H9 (cell line): ENCODE measurements around the gene PDCD1. TPM values are rescaled to one million over a fixed set of nuclear protein-coding genes. Genes with fewer than 3 reads are reported as not detected.

Source experiments
- DNase-seq: peaks from one replicate; pipeline ENCODE4 v3.0.0-alpha.2; 2017
- H2AFZ ChIP-seq: one replicate; pipeline ENCODE4 v1.6.1; 2013; ENCODE audit warnings: mild to moderate bottlenecking, low read length, control low read depth, moderate library complexity
- H2AK5ac ChIP-seq: 2 replicates; pipeline ENCODE4 v1.6.1; 2013; ENCODE audit warnings: low read length, control low read depth, mixed read lengths; ENCODE audit not compliant: insufficient read length
- H2BK120ac ChIP-seq: one replicate; pipeline ENCODE4 v1.6.1; 2013; ENCODE audit warnings: low read depth, mild to moderate bottlenecking, low read length, control low read depth, inconsistent platforms; ENCODE audit not compliant: poor library complexity, severe bottlenecking
- H2BK12ac ChIP-seq: 2 replicates; pipeline ENCODE4 v1.6.1; 2013; ENCODE audit warnings: low read length, control low read depth, mixed read lengths, low read depth; ENCODE audit not compliant: insufficient read length
- H2BK15ac ChIP-seq: 2 replicates; pipeline ENCODE4 v1.6.1; 2013; ENCODE audit warnings: low read depth, low read length, control low read depth
- H2BK20ac ChIP-seq: one replicate; pipeline ENCODE4 v1.6.1; 2013; ENCODE audit warnings: low read depth, mild to moderate bottlenecking, low read length, control low read depth, inconsistent platforms; ENCODE audit not compliant: poor library complexity, severe bottlenecking
- H2BK5ac ChIP-seq: 2 replicates; pipeline ENCODE4 v1.6.1; 2013; ENCODE audit warnings: low read length, control low read depth, mixed read lengths; ENCODE audit not compliant: insufficient read length
- H3K14ac ChIP-seq: 2 replicates; pipeline ENCODE4 v1.6.1; 2013; ENCODE audit warnings: low read length, control low read depth; ENCODE audit not compliant: insufficient read depth
- H3K18ac ChIP-seq: 2 replicates; pipeline ENCODE4 v1.6.1; 2013; ENCODE audit warnings: low read depth, mild to moderate bottlenecking, mixed read lengths, low read length, control low read depth; ENCODE audit not compliant: insufficient read length
- H3K23ac ChIP-seq: 2 replicates; pipeline ENCODE4 v1.6.1; 2013; ENCODE audit warnings: low read length, control low read depth, mixed read lengths, low read depth; ENCODE audit not compliant: insufficient read length
- H3K23me2 ChIP-seq: 2 replicates; pipeline ENCODE4 v1.6.1; 2013; ENCODE audit warnings: low read depth, mild to moderate bottlenecking, mixed read lengths, low read length, control low read depth; ENCODE audit not compliant: insufficient read length, poor library complexity, severe bottlenecking
- H3K27ac ChIP-seq: 2 replicates; pipeline ENCODE4 v1.5.1; 2013; ENCODE audit warnings: low read length, control low read depth, mixed read lengths, low read depth; ENCODE audit not compliant: insufficient read length
- H3K27me3 ChIP-seq: 2 replicates; pipeline ENCODE4 v1.6.1; 2013; ENCODE audit warnings: low read length, control low read depth, inconsistent platforms; ENCODE audit not compliant: insufficient read depth
- H3K4ac ChIP-seq: 2 replicates; pipeline ENCODE4 v1.6.1; 2013; ENCODE audit warnings: low read depth, mild to moderate bottlenecking, control low read depth, inconsistent platforms, low read length, moderate library complexity
- H3K4me1 ChIP-seq: 2 replicates; pipeline ENCODE4 v1.6.1; 2013; ENCODE audit warnings: low read length, control low read depth, inconsistent platforms; ENCODE audit not compliant: insufficient read depth
- H3K4me2 ChIP-seq: 2 replicates; pipeline ENCODE4 v1.6.1; 2013; ENCODE audit warnings: low read length, control low read depth, mixed read lengths; ENCODE audit not compliant: insufficient read length, insufficient read depth
- H3K56ac ChIP-seq: 2 replicates; pipeline ENCODE4 v1.6.1; 2013; ENCODE audit warnings: low read depth, mild to moderate bottlenecking, mixed read lengths, low read length, control low read depth; ENCODE audit not compliant: insufficient read length
- H3K79me1 ChIP-seq: 2 replicates; pipeline ENCODE4 v1.6.1; 2013; ENCODE audit warnings: low read depth, mild to moderate bottlenecking, moderate library complexity, low read length, control low read depth, inconsistent platforms; ENCODE audit not compliant: insufficient read depth, poor library complexity, severe bottlenecking
- H3K79me2 ChIP-seq: 2 replicates; pipeline ENCODE4 v1.6.1; 2013; ENCODE audit warnings: low read length, control low read depth, inconsistent platforms; ENCODE audit not compliant: insufficient read depth
- H3K9ac ChIP-seq: 2 replicates; pipeline ENCODE4 v1.6.1; 2013; ENCODE audit warnings: low read length, control low read depth, mixed read lengths; ENCODE audit not compliant: insufficient read length; ENCODE audit errors: extremely low read depth
- H3K9me3 ChIP-seq: one replicate; pipeline ENCODE4 v1.6.1; 2013; ENCODE audit warnings: low read depth, low read length, inconsistent platforms; ENCODE audit not compliant: control insufficient read depth
- H3T11ph ChIP-seq: one replicate; pipeline ENCODE4 v1.6.1; 2013; ENCODE audit warnings: mild to moderate bottlenecking, low read length, control low read depth, inconsistent platforms
- H4K20me1 ChIP-seq: one replicate; pipeline ENCODE4 v1.6.1; 2013; ENCODE audit not compliant: control insufficient read depth, insufficient read length, insufficient read depth
- H4K5ac ChIP-seq: 2 replicates; pipeline ENCODE4 v1.6.1; 2013; ENCODE audit warnings: low read depth, mild to moderate bottlenecking, mixed read lengths, low read length, control low read depth; ENCODE audit not compliant: insufficient read length
- H4K8ac ChIP-seq: replicated peaks from 2 replicates; pipeline ENCODE4 v1.6.1; 2013; ENCODE audit warnings: low read length, control low read depth, mixed read lengths, low read depth; ENCODE audit not compliant: insufficient read length
- H4K91ac ChIP-seq: 2 replicates; pipeline ENCODE4 v1.6.1; 2013; ENCODE audit warnings: low read depth, mild to moderate bottlenecking, moderate library complexity, mixed read lengths, low read length, control low read depth; ENCODE audit not compliant: insufficient read length
- H3K27ac Mint-ChIP-seq, 3 experiments: 2 replicates in 2 of 3; 3 replicates in 1 of 3; pipeline ENCODE4 v1.8.0; 2020 to 2021; ENCODE audit warnings: mixed read lengths in 3 of 3, mild to moderate bottlenecking in 1 of 3, moderate library complexity in 1 of 3
- H3K27me3 Mint-ChIP-seq: 2 replicates; pipeline ENCODE4 v1.8.0; 2021; ENCODE audit warnings: low read depth, mild to moderate bottlenecking, moderate library complexity, mixed read lengths
- H3K36me3 Mint-ChIP-seq, 3 experiments: 2 replicates in 2 of 3; 3 replicates in 1 of 3; pipeline ENCODE4 v1.8.0; 2020 to 2021; ENCODE audit warnings: low read depth in 3 of 3, mixed read lengths in 3 of 3; ENCODE audit not compliant: insufficient read depth in 1 of 3
- H3K4me1 Mint-ChIP-seq, 2 experiments: 2 replicates each; pipeline ENCODE4 v1.8.0; 2020; ENCODE audit warnings: mixed read lengths in 2 of 2
- H3K4me3 Mint-ChIP-seq, 2 experiments: 2 replicates in 1 of 2; 3 replicates in 1 of 2; pipeline ENCODE4 v1.8.0; 2020 to 2021; ENCODE audit warnings: mild to moderate bottlenecking in 2 of 2, mixed read lengths in 2 of 2, moderate library complexity in 1 of 2
- H3K9me3 Mint-ChIP-seq, 2 experiments: 2 replicates in 1 of 2; 3 replicates in 1 of 2; pipeline ENCODE4 v1.8.0; 2020; ENCODE audit warnings: mild to moderate bottlenecking in 2 of 2, mixed read lengths in 2 of 2, moderate library complexity in 1 of 2
- WGBS: extraction: QIAGEN DNeasy Blood & Tissue Kit; methylation state at CpG from one replicate; pipeline ENCODE4 v1.1.7; 2013; ENCODE audit warnings: missing lambda C conversion rate, low lambda C conversion rate, mixed read lengths; ENCODE audit not compliant: insufficient read length; ENCODE audit errors: extremely low coverage; 5-methylcytosine and 5-hydroxymethylcytosine counted together
- total RNA-seq: library from RNA; stranded (reverse); gene quantifications from 2 replicates; pipeline ENCODE4 v1.2.1, GENCODE V29; 2021
- TF ChIP-seq, protein P1 (sequence below): fragments of 200-600 bp; sonication (generic); conservative IDR thresholded peaks from 3 replicates; pipeline ENCODE4 v1.8.0; 2021; ENCODE audit warnings: antibody characterized with exemption, mild to moderate bottlenecking

Gene PDCD1
- total RNA-seq, 1 experiment from 2014 or later: 1.6 TPM

DNA sequence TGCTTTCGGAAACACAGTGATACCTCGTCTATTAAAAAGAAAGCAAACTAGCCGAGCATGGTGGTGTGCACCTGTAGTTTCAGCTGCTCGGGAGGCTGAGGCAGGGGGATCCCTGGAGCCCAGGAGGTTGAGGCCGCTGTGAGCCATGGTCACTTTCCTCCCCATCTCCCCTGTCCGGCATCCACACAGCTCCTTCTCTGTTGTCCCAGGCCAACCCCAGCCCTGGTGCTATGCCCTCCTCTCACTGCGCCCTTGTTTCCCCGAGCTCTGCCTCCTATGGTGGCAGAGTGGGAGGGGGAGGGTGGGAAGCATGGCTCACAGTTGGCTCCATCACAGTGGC lies 26.2 kb upstream of the PDCD1 start:
- no peak overlapping the region for H3K4me3 Mint-ChIP-seq
- H3K27ac Mint-ChIP-seq: no peak overlapping the region; a peak in 1 of 7 replicates
- Histone ChIP-seq H3K14ac (no peak overlapping the region), H2AK5ac (no peak overlapping the region), H2BK120ac (no peak overlapping the region), H3K23me2 (no peaks in the 10 kb centered on the region), H3K4me1 (peaks cover 3% of the 10 kb centered on the region; the same call in 1 of the 2 replicates), H3K18ac (no peak overlapping the region), H3K9ac (no peak overlapping the region), H3K56ac (no peak overlapping the region), H3K9me3 (no peaks in the 10 kb centered on the region), H2BK12ac (no peak overlapping the region), H3K4me2 (no peak overlapping the region), H3K27ac (no peak overlapping the region), H3K23ac (no peak overlapping the region), H2BK15ac (no peak overlapping the region), H2AFZ (no peak overlapping the region), H4K8ac (no peak overlapping the region), H4K20me1 (no peaks in the 10 kb centered on the region), H3T11ph (no peak overlapping the region), H2BK5ac (no peak overlapping the region), H3K4ac (no peak overlapping the region), H3K79me1 (no peaks in the 10 kb centered on the region), H4K91ac (no peak overlapping the region), H2BK20ac (no peak overlapping the region), H3K27me3 (no peaks in the 10 kb centered on the region), H4K5ac (no peak overlapping the region), H3K79me2 (no peaks in the 10 kb centered on the region)
- H3K36me3 Mint-ChIP-seq: peaks cover 2 to 19% (median 6%) of the 10 kb centered on the region in 3 experiments; a peak in 6 of 7 replicates
- H3K9me3 Mint-ChIP-seq: peaks cover 14% of the 10 kb centered on the region in 2 experiments
- no CpG with 5 or more reads among the region's 8 CpGs for WGBS
- TF ChIP-seq, protein P1, sequence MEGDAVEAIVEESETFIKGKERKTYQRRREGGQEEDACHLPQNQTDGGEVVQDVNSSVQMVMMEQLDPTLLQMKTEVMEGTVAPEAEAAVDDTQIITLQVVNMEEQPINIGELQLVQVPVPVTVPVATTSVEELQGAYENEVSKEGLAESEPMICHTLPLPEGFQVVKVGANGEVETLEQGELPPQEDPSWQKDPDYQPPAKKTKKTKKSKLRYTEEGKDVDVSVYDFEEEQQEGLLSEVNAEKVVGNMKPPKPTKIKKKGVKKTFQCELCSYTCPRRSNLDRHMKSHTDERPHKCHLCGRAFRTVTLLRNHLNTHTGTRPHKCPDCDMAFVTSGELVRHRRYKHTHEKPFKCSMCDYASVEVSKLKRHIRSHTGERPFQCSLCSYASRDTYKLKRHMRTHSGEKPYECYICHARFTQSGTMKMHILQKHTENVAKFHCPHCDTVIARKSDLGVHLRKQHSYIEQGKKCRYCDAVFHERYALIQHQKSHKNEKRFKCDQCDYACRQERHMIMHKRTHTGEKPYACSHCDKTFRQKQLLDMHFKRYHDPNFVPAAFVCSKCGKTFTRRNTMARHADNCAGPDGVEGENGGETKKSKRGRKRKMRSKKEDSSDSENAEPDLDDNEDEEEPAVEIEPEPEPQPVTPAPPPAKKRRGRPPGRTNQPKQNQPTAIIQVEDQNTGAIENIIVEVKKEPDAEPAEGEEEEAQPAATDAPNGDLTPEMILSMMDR: no peak
- H3K4me1 Mint-ChIP-seq: peaks cover 40 to 52% of the 10 kb centered on the region in 2 experiments
- no peak for DNase-seq
- H3K27me3 Mint-ChIP-seq: no peaks in the 10 kb centered on the region; the same call in 1 of the 2 replicates
